Measurements from ENCODE around the gene SELENOT.
"Not testable (repeated sequence)": the region's sequence is repeated elsewhere in the genome, so short reads cannot be mapped to it uniquely, and the experiment has no call there.

DNA sequence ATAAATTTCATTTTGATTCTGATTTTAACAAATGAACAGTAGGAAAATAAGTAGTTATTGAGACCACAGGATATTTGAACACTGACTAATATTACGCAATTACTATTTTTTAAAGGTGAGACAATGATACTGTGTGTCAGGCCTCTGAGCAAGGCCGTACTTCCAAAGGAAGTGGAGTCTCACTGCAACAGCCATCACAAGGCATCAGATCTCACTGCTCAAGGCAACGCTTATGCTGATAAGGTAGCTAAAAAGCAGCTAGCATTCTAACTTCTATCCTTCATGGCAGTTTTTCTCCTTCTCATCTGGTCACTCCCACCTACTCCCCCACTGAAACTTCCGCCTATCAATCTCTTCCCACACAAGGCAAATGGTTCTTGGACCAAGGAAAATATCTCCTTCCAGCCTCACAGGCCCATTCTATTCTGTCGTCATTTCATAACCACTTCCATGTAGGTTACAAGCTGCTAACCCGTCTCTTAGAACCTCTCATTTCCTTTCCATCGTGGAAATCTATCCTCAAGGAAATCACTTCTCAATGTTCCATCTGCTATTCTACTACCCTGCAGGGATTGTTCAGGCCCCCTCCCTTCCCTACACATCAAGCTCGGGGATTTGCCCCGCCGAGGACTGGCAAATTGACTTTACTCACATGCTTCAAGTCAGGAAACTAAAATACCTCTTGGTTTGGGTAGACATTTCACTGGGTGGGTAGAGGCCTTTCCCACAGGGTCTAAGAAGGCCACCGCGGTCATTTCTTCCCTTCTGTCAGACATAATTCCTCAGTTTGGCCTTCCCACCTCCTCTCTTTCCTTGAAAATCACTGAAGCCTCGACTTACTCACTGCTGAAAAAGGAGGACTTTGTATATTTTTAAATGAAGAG, 2.2 kb upstream of the SELENOT start:
- TF ChIP-seq, protein P1, sequence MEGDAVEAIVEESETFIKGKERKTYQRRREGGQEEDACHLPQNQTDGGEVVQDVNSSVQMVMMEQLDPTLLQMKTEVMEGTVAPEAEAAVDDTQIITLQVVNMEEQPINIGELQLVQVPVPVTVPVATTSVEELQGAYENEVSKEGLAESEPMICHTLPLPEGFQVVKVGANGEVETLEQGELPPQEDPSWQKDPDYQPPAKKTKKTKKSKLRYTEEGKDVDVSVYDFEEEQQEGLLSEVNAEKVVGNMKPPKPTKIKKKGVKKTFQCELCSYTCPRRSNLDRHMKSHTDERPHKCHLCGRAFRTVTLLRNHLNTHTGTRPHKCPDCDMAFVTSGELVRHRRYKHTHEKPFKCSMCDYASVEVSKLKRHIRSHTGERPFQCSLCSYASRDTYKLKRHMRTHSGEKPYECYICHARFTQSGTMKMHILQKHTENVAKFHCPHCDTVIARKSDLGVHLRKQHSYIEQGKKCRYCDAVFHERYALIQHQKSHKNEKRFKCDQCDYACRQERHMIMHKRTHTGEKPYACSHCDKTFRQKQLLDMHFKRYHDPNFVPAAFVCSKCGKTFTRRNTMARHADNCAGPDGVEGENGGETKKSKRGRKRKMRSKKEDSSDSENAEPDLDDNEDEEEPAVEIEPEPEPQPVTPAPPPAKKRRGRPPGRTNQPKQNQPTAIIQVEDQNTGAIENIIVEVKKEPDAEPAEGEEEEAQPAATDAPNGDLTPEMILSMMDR (IDR thresholded peaks at IDR 0.05), result not testable (repeated sequence)
- not testable (repeated sequence) for TF ChIP-seq POLR2A, EP300 (IDR thresholded peaks at IDR 0.05)

Data from suprapubic skin (tissue), 3 donors.